ENCODE measurements around the gene GPR42.

GPR42 gene

GRCh38 chr19:35351411-35352176, 19.3 kb upstream of the GPR42 start:
- H3K4me1 ChIP-seq (ENCODE audit: control insufficient read depth in 2 of 2, insufficient read depth in 1 of 2, low read depth in 1 of 2, low read length in 2 of 2) = no peaks in the 10 kb centered on the region
- WGBS, 2 donors (ENCODE audit: extremely low coverage in 2 of 2, insufficient read length in 2 of 2, insufficient replicate concordance in 1 of 2) = no CpG with 5 or more reads among the region's 47 CpGs

DNA sequence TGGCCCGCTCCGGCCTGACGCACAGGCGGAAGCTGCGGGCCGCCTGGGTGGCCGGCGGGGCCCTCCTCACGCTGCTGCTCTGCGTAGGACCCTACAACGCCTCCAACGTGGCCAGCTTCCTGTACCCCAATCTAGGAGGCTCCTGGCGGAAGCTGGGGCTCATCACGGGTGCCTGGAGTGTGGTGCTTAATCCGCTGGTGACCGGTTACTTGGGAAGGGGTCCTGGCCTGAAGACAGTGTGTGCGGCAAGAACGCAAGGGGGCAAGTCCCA, 18.8 kb upstream of the GPR42 start:
- no peak overlapping the region for H3K14ac ChIP-seq (ENCODE audit: low read length)
- no peaks in the 10 kb centered on the region for H3K9me3 ChIP-seq (replicated peaks in 1 of 2; ENCODE audit: control insufficient read depth in 2 of 2, insufficient read depth in 1 of 2, low read depth in 1 of 2, low read length in 2 of 2)
- no peaks in the 10 kb centered on the region for H3K79me1 ChIP-seq (ENCODE audit: low read depth, low read length)
- peaks cover 0 to 29% (median 4%) of the 10 kb centered on the region in 3 experiments for H3K27me3 ChIP-seq (ENCODE audit: control insufficient read depth in 3 of 3, insufficient read depth in 3 of 3, low read depth in 1 of 3, low read length in 3 of 3)
- H3K23ac ChIP-seq (ENCODE audit: low read depth, low read length, poor library complexity) = no peak overlapping the region
- H3K4me2 ChIP-seq (ENCODE audit: insufficient read depth, low read length, poor library complexity, severe bottlenecking) = no peak overlapping the region
- no peaks in the 10 kb centered on the region for H3K4me1 ChIP-seq (ENCODE audit: control insufficient read depth in 2 of 2, insufficient read depth in 1 of 2, low read depth in 1 of 2, low read length in 2 of 2)
- no peaks in the 10 kb centered on the region for H3K36me3 ChIP-seq (replicated peaks in 1 of 2; ENCODE audit: control insufficient read depth in 2 of 2, insufficient read depth in 2 of 2, low read length in 2 of 2)
- no peak overlapping the region for H2BK12ac ChIP-seq (ENCODE audit: low read length)
- no peak for DNase-seq (ENCODE audit: low spot score)
- WGBS, 2 donors (ENCODE audit: extremely low coverage in 2 of 2, insufficient read length in 2 of 2, insufficient replicate concordance in 1 of 2) = no CpG with 5 or more reads among the region's 18 CpGs
- H3K4me3 ChIP-seq (ENCODE audit: low read length in 2 of 2) = no peak overlapping the region
- no peak overlapping the region for H2BK120ac ChIP-seq (ENCODE audit: low read depth, low read length)
- peak overlapping the region; percentile 4 for H2AK5ac ChIP-seq (ENCODE audit: low read depth, low read length)
- H3K18ac ChIP-seq (ENCODE audit: low read length) = no peak overlapping the region
- peak overlapping the region; percentile 65 for H2AFZ ChIP-seq (ENCODE audit: low read length)
- H2BK5ac ChIP-seq (ENCODE audit: low read length) = no peak overlapping the region
- no peak overlapping the region for H4K8ac ChIP-seq (ENCODE audit: low read depth, low read length)
- no peak overlapping the region for H3K27ac ChIP-seq (replicated peaks; ENCODE audit: low read length)
- no peak overlapping the region for H3K9ac ChIP-seq (ENCODE audit: low read depth, low read length, poor library complexity)
- no peak overlapping the region for H3K4ac ChIP-seq (ENCODE audit: low read length)
- H2BK15ac ChIP-seq (ENCODE audit: low read length) = peak overlapping the region; percentile 77
- no peak overlapping the region for H4K91ac ChIP-seq (ENCODE audit: low read depth, low read length, poor library complexity)

More at GRCh38 chr19:35351411-35352176, 19.3 kb upstream of the GPR42 start:
- Histone ChIP-seq H2AFZ (ENCODE audit: low read length) (peak overlapping the region; percentile 65), H2BK120ac (ENCODE audit: low read depth, low read length) (no peak overlapping the region), H3K9me3 (replicated peaks in 1 of 2; ENCODE audit: control insufficient read depth in 2 of 2, insufficient read depth in 1 of 2, low read depth in 1 of 2, low read length in 2 of 2) (no peaks in the 10 kb centered on the region), H2AK5ac (ENCODE audit: low read depth, low read length) (peak overlapping the region; percentile 4), H3K18ac (ENCODE audit: low read length) (no peak overlapping the region), H3K14ac (ENCODE audit: low read length) (peak overlapping the region; percentile 49), H3K27ac (replicated peaks; ENCODE audit: low read length) (no peak overlapping the region), H3K4me2 (ENCODE audit: insufficient read depth, low read length, poor library complexity, severe bottlenecking) (no peak overlapping the region), H3K4me3 (ENCODE audit: low read length in 2 of 2) (no peak overlapping the region), H2BK12ac (ENCODE audit: low read length) (peak overlapping the region; percentile 52), H2BK5ac (ENCODE audit: low read length) (no peak overlapping the region), H3K79me1 (ENCODE audit: low read depth, low read length) (no peaks in the 10 kb centered on the region), H3K36me3 (replicated peaks in 1 of 2; ENCODE audit: control insufficient read depth in 2 of 2, insufficient read depth in 2 of 2, low read length in 2 of 2) (no peaks in the 10 kb centered on the region), H3K27me3 (ENCODE audit: control insufficient read depth in 3 of 3, insufficient read depth in 3 of 3, low read depth in 1 of 3, low read length in 3 of 3) (peaks cover 0 to 30% (median 4%) of the 10 kb centered on the region in 3 experiments), H3K23ac (ENCODE audit: low read depth, low read length, poor library complexity) (peak overlapping the region; percentile 57), H3K9ac (ENCODE audit: low read depth, low read length, poor library complexity) (no peak overlapping the region), H4K91ac (ENCODE audit: low read depth, low read length, poor library complexity) (no peak overlapping the region), H2BK15ac (ENCODE audit: low read length) (peak overlapping the region; percentile 77), H3K4ac (ENCODE audit: low read length) (no peak overlapping the region), H4K8ac (ENCODE audit: low read depth, low read length) (no peak overlapping the region)
- DNase-seq (ENCODE audit: low spot score) = no peak

- peaks cover 0 to 23% (median 4%) of the 10 kb centered on the region in 3 experiments for H3K27me3 ChIP-seq (ENCODE audit: control insufficient read depth in 3 of 3, insufficient read depth in 3 of 3, low read depth in 1 of 3, low read length in 3 of 3)
These were observed 18.2 kb upstream of the GPR42 start for GRCh38 chr19:35352448-35353304.

GRCh38 chr19:35353635-35354034, 17.2 kb upstream of the GPR42 start:
- Histone ChIP-seq H2AK5ac (ENCODE audit: low read depth, low read length) (no peak overlapping the region), H3K9ac (ENCODE audit: low read depth, low read length, poor library complexity) (no peak overlapping the region), H3K4me3 (ENCODE audit: low read length in 2 of 2) (no peak overlapping the region), H3K4me1 (ENCODE audit: control insufficient read depth in 2 of 2, insufficient read depth in 1 of 2, low read depth in 1 of 2, low read length in 2 of 2) (no peaks in the 10 kb centered on the region), H3K27ac (replicated peaks; ENCODE audit: low read length) (no peak overlapping the region), H3K79me1 (ENCODE audit: low read depth, low read length) (no peaks in the 10 kb centered on the region), H3K18ac (ENCODE audit: low read length) (no peak overlapping the region), H3K14ac (ENCODE audit: low read length) (no peak overlapping the region), H2BK5ac (ENCODE audit: low read length) (no peak overlapping the region), H3K4ac (ENCODE audit: low read length) (no peak overlapping the region), H2BK120ac (ENCODE audit: low read depth, low read length) (no peak overlapping the region), H4K91ac (ENCODE audit: low read depth, low read length, poor library complexity) (no peak overlapping the region), H2BK15ac (ENCODE audit: low read length) (no peak overlapping the region), H2BK12ac (ENCODE audit: low read length) (no peak overlapping the region), H3K23ac (ENCODE audit: low read depth, low read length, poor library complexity) (no peak overlapping the region), H3K36me3 (replicated peaks in 1 of 2; ENCODE audit: control insufficient read depth in 2 of 2, insufficient read depth in 2 of 2, low read length in 2 of 2) (no peaks in the 10 kb centered on the region), H3K27me3 (ENCODE audit: control insufficient read depth in 3 of 3, insufficient read depth in 3 of 3, low read depth in 1 of 3, low read length in 3 of 3) (peaks cover 0 to 17% (median 4%) of the 10 kb centered on the region in 3 experiments), H2AFZ (ENCODE audit: low read length) (no peak overlapping the region), H3K4me2 (ENCODE audit: insufficient read depth, low read length, poor library complexity, severe bottlenecking) (no peak overlapping the region), H4K8ac (ENCODE audit: low read depth, low read length) (no peak overlapping the region), H3K9me3 (replicated peaks in 1 of 2; ENCODE audit: control insufficient read depth in 2 of 2, insufficient read depth in 1 of 2, low read depth in 1 of 2, low read length in 2 of 2) (no peaks in the 10 kb centered on the region)
- DNase-seq (ENCODE audit: low spot score) = no peak
- WGBS, 2 donors (ENCODE audit: extremely low coverage in 2 of 2, insufficient read length in 2 of 2, insufficient replicate concordance in 1 of 2) = no CpG with 5 or more reads among the region's 9 CpGs

More at GRCh38 chr19:35352448-35353304, 18.2 kb upstream of the GPR42 start:
- H3K9ac ChIP-seq (ENCODE audit: low read depth, low read length, poor library complexity) = no peak overlapping the region
- no CpG with 5 or more reads among the region's 32 CpGs for WGBS, 2 donors (ENCODE audit: extremely low coverage in 2 of 2, insufficient read length in 2 of 2, insufficient replicate concordance in 1 of 2)
- H3K27ac ChIP-seq (replicated peaks; ENCODE audit: low read length) = no peak overlapping the region
- H2AFZ ChIP-seq (ENCODE audit: low read length) = peak overlapping the region; percentile 65
- H2BK12ac ChIP-seq (ENCODE audit: low read length) = no peak overlapping the region
- peak overlapping the region; percentile 16 for H3K23ac ChIP-seq (ENCODE audit: low read depth, low read length, poor library complexity)
- H3K79me1 ChIP-seq (ENCODE audit: low read depth, low read length) = no peaks in the 10 kb centered on the region
- no peak overlapping the region for H3K18ac ChIP-seq (ENCODE audit: low read length)
- peak; percentile 71 for DNase-seq (ENCODE audit: low spot score)
- H3K4ac ChIP-seq (ENCODE audit: low read length) = no peak overlapping the region
- H2BK120ac ChIP-seq (ENCODE audit: low read depth, low read length) = no peak overlapping the region
- peak overlapping the region; percentile 77 for H2BK15ac ChIP-seq (ENCODE audit: low read length)
- no peaks in the 10 kb centered on the region for H3K9me3 ChIP-seq (replicated peaks in 1 of 2; ENCODE audit: control insufficient read depth in 2 of 2, insufficient read depth in 1 of 2, low read depth in 1 of 2, low read length in 2 of 2)
- no peak overlapping the region for H3K4me3 ChIP-seq (ENCODE audit: low read length in 2 of 2)
- H2AK5ac ChIP-seq (ENCODE audit: low read depth, low read length) = peak overlapping the region; percentile 4
- no peaks in the 10 kb centered on the region for H3K4me1 ChIP-seq (ENCODE audit: control insufficient read depth in 2 of 2, insufficient read depth in 1 of 2, low read depth in 1 of 2, low read length in 2 of 2)
- no peak overlapping the region for H3K4me2 ChIP-seq (ENCODE audit: insufficient read depth, low read length, poor library complexity, severe bottlenecking)
- H3K14ac ChIP-seq (ENCODE audit: low read length) = no peak overlapping the region
- peak overlapping the region; percentile 68 for H4K8ac ChIP-seq (ENCODE audit: low read depth, low read length)
- no peak overlapping the region for H2BK5ac ChIP-seq (ENCODE audit: low read length)
- no peak overlapping the region for H4K91ac ChIP-seq (ENCODE audit: low read depth, low read length, poor library complexity)
- no peaks in the 10 kb centered on the region for H3K36me3 ChIP-seq (replicated peaks in 1 of 2; ENCODE audit: control insufficient read depth in 2 of 2, insufficient read depth in 2 of 2, low read length in 2 of 2)
